Uterus (tissue), 4 donors: ENCODE data around the gene EIF2A. TPM values are rescaled to one million over a fixed set of nuclear protein-coding genes. Genes with fewer than 3 reads are reported as not detected.

Experiments used
- DNase-seq, 2 donors: peaks; one replicate each; pipeline ENCODE4 v3.0.0-alpha.2; 2019 to 2020
- H3K27ac ChIP-seq, 2 donors: fragments of 200-600 bp; sonication (generic); 1 replicate in 1 of 2; 2 replicates in 1 of 2; pipeline ENCODE4 v1.5.1; 2016 to 2018
- H3K27me3 ChIP-seq, 2 donors: fragments of 200-600 bp; sonication (generic); one replicate each; pipeline ENCODE4 v1.5.1; 2018 to 2019; ENCODE audit warnings: control low read depth in 1 of 2
- H3K36me3 ChIP-seq, 2 donors: fragments of 200-600 bp; sonication (generic); one replicate each; pipeline ENCODE4 v1.5.1; 2019; ENCODE audit warnings: control low read depth in 1 of 2
- H3K4me1 ChIP-seq, 2 donors: fragments of 200-600 bp; sonication (generic); one replicate each; pipeline ENCODE4 v1.5.1; 2018 to 2019; ENCODE audit warnings: control low read depth in 1 of 2
- H3K4me3 ChIP-seq, 2 donors: fragments of 200-600 bp; sonication (generic); 1 replicate in 1 of 2; 2 replicates in 1 of 2; pipeline ENCODE4 v1.5.1; 2018 to 2019; ENCODE audit warnings: mild to moderate bottlenecking in 1 of 2
- H3K9me3 ChIP-seq, 2 donors: fragments of 200-600 bp; sonication (generic); one replicate each; pipeline ENCODE4 v1.5.1; 2019; ENCODE audit warnings: control low read depth in 1 of 2
- POLR2A ChIP-seq, 2 donors: fragments of 450-650 bp; IDR thresholded peaks; one replicate each; pipeline ENCODE4 v1.6.1; 2016; ENCODE audit warnings: antibody characterized with exemption in 2 of 2, mild to moderate bottlenecking in 1 of 2, moderate library complexity in 1 of 2
- intact Hi-C: fragments of 100-400 bp; cut with DNase I; formaldehyde crosslinking; loops from one replicate; pipeline ENCODE4 v1.15.1; 2023; ENCODE audit warnings: low total_unique reads
- total RNA-seq, 4 donors: library from RNA; depleted of rRNA in 3 of 4; stranded (reverse); fragments of >200 nt in 3 of 4; gene quantifications; one replicate each; pipeline versions ENCODE4 v1.1.0 to v1.2.4, GENCODE V29; 2014 to 2023
- TF ChIP-seq, protein P1 (sequence below), 4 experiments: fragments of 200-600 bp in 2 of 4; fragments of 450-650 bp in 2 of 4; sonication (generic) in 2 of 4; IDR thresholded peaks; one replicate each; pipeline ENCODE4 v1.5.1; 2016 to 2019; ENCODE audit warnings: antibody characterized with exemption in 4 of 4, mild to moderate bottlenecking in 2 of 4, moderate library complexity in 1 of 4
- donor health status: DM: yes; HTN: yes; CAD: no.

Gene EIF2A
- total RNA-seq, 4 donors from 2014 or later, result 112 to 266 (median 187) TPM

- Histone ChIP-seq H3K4me1 (no peaks in the 10 kb centered on the region), H3K27ac (no peak overlapping the region), H3K4me3 (no peak overlapping the region), H3K27me3 (no peaks in the 10 kb centered on the region), H3K9me3 (no peaks in the 10 kb centered on the region), H3K36me3 (no peaks in the 10 kb centered on the region)
- DNase-seq, result no peak
- TF ChIP-seq, protein P1, sequence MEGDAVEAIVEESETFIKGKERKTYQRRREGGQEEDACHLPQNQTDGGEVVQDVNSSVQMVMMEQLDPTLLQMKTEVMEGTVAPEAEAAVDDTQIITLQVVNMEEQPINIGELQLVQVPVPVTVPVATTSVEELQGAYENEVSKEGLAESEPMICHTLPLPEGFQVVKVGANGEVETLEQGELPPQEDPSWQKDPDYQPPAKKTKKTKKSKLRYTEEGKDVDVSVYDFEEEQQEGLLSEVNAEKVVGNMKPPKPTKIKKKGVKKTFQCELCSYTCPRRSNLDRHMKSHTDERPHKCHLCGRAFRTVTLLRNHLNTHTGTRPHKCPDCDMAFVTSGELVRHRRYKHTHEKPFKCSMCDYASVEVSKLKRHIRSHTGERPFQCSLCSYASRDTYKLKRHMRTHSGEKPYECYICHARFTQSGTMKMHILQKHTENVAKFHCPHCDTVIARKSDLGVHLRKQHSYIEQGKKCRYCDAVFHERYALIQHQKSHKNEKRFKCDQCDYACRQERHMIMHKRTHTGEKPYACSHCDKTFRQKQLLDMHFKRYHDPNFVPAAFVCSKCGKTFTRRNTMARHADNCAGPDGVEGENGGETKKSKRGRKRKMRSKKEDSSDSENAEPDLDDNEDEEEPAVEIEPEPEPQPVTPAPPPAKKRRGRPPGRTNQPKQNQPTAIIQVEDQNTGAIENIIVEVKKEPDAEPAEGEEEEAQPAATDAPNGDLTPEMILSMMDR (IDR thresholded peaks at IDR 0.05), result no peak
- TF ChIP-seq POLR2A (IDR thresholded peaks at IDR 0.05), result no peak
- intact Hi-C loops, result no loop called here
These were observed 14.8 kb upstream of the EIF2A start for GRCh38 chr3:150531775-150532174.

GRCh38 chr3:150535204-150535603 lies 11.4 kb upstream of the EIF2A start:
- Histone ChIP-seq H3K36me3 (no peaks in the 10 kb centered on the region), H3K27ac (no peak overlapping the region), H3K4me1 (no peaks in the 10 kb centered on the region), H3K27me3 (no peaks in the 10 kb centered on the region), H3K9me3 (no peaks in the 10 kb centered on the region), H3K4me3 (no peak overlapping the region)
- DNase-seq, result no peak
- intact Hi-C loops, result no loop called here
- TF ChIP-seq POLR2A (IDR thresholded peaks at IDR 0.05), result no peak
- TF ChIP-seq, protein P1 (IDR thresholded peaks at IDR 0.05), result no peak

DNA sequence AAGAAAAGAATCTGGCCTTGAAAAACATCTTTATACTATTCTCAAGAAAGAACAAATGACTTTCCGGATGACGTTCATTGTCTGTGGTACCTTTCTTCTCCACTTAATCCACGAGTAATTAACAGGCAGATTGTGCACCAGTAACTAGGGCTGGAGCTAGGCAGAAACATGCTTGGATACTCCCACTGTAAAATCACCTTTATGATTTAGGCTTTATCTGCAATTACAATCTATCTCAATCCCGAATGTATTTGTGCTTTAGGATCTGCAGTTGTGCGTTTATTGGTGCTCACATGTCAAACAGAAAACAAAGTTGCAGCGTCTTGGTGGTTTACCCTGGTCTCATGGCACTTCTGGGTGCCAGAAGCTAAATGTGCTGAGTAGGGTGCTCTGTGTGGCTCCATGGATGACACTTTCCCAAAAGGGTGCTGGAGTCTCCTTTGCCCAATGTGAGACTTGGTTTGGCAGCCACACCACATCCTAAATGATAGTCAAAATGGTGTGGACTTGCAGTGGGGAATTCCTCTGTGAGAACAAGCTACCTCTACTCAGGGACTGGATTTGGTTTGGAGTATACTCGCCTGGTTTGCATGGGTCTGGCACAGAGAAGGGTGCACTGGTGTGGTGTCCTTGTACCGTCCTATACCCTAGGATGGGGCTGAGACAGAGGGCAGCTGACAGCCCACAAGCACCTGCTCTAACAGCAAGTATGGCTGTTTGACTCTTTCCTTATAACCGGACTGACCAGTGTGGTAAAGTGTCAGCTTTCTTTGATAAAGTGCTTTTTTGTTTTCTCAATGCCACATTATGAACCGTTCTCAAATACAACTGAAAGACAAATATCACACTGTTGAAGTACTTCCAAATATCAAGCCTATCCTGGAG lies 8.0 kb upstream of the EIF2A start:
- H3K27ac ChIP-seq, result no peak overlapping the region
- intact Hi-C loops, result no loop called here

GRCh38 chr3:150540297-150540696 lies 6.3 kb upstream of the EIF2A start:
- Histone ChIP-seq H3K27me3 (no peaks in the 10 kb centered on the region), H3K36me3 (no peaks in the 10 kb centered on the region), H3K9me3 (no peaks in the 10 kb centered on the region), H3K4me1 (peaks cover 0 to 4% of the 10 kb centered on the region in 2 donors), H3K4me3 (no peak overlapping the region), H3K27ac (no peak overlapping the region)
- no peak for DNase-seq
- no peak for TF ChIP-seq POLR2A (IDR thresholded peaks at IDR 0.05)
- TF ChIP-seq, protein P1 (IDR thresholded peaks at IDR 0.05), result no peak
- intact Hi-C loops, result no loop called here

More for the DNA sequence above, 8.0 kb upstream of the EIF2A start:
- peaks cover 0 to 3% of the 10 kb centered on the region in 2 donors for H3K4me1 ChIP-seq
- no peaks in the 10 kb centered on the region for H3K27me3 ChIP-seq
- no peaks in the 10 kb centered on the region for H3K36me3 ChIP-seq
- TF ChIP-seq POLR2A (IDR thresholded peaks at IDR 0.05), result no peak
- TF ChIP-seq, protein P1 (IDR thresholded peaks at IDR 0.05), result no peak
- no peak for DNase-seq
- H3K9me3 ChIP-seq, result no peaks in the 10 kb centered on the region
- H3K4me3 ChIP-seq, result no peak overlapping the region

DNA sequence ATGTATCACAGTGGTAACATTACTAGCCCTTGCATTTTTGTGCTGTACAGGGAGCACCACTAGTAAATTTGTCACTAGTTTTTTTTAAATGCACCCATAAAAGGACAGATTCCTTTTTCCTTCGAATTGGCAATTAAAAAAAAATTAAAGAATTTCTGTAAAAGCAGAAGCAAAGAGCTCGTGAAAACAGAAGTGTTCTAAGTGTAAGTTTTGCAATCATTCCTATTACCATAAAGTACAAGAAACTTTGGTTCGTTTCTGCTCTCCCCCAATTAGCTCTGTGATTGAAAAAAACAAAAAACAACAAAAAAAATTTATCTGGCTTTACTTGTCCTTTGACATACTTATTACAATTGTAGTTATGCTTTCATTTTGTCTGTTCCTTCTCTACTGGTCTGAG lies 5.6 kb upstream of the EIF2A start:
- H3K9me3 ChIP-seq, result no peaks in the 10 kb centered on the region
- H3K4me3 ChIP-seq, result no peak overlapping the region
- TF ChIP-seq POLR2A (IDR thresholded peaks at IDR 0.05), result no peak
- TF ChIP-seq, protein P1 (IDR thresholded peaks at IDR 0.05), result no peak
- intact Hi-C loops, result no loop called here
- no peaks in the 10 kb centered on the region for H3K27me3 ChIP-seq
- no peaks in the 10 kb centered on the region for H3K36me3 ChIP-seq
- DNase-seq, result no peak
- no peak overlapping the region for H3K27ac ChIP-seq
- peaks cover 0 to 4% of the 10 kb centered on the region in 2 donors for H3K4me1 ChIP-seq
